Activated CD4-positive, alpha-beta T cell treated with anti-CD3 and anti-CD28 coated beads for 36 hours (primary cell): ENCODE data around the gene GABPB1. TPM values are rescaled to one million over a fixed set of nuclear protein-coding genes. Genes with fewer than 3 reads are reported as not detected.

Experiments used
- ATAC-seq: fragments of 200-7000 bp; cut with Tn5 transposase; one replicate; pipeline ENCODE4 v1.10.0; 2021; ENCODE audit warnings: mild to moderate bottlenecking, moderate library complexity
- CTCF ChIA-PET: fragments of 350-600 bp; sonication (Branson Sonifier 250); formaldehyde crosslinking; loops from one replicate; lab custom pipeline; 2021; ENCODE audit warnings: antibody characterized with exemption; lab: Charles Lee
- POLR2A ChIA-PET: fragments of 350-600 bp; sonication (Branson Sonifier 250); formaldehyde crosslinking; loops from one replicate; lab custom pipeline; 2021; ENCODE audit warnings: antibody characterized with exemption, inconsistent platforms; lab: Charles Lee
- DNase-seq: peaks from one replicate; pipeline ENCODE4 v3.0.0-alpha.2; 2020
- H3K27ac Mint-ChIP-seq: one replicate; pipeline ENCODE4 v1.8.0; 2021; ENCODE audit warnings: mixed read lengths
- H3K27me3 Mint-ChIP-seq: one replicate; pipeline ENCODE4 v1.8.0; 2021; ENCODE audit warnings: mixed read lengths
- H3K36me3 Mint-ChIP-seq: one replicate; pipeline ENCODE4 v1.8.0; 2021; ENCODE audit warnings: low read depth, mixed read lengths
- H3K4me1 Mint-ChIP-seq: one replicate; pipeline ENCODE4 v1.8.0; 2021; ENCODE audit warnings: mixed read lengths
- H3K4me3 Mint-ChIP-seq: one replicate; pipeline ENCODE4 v1.8.0; 2021; ENCODE audit warnings: mild to moderate bottlenecking, moderate library complexity, mixed read lengths
- H3K9me3 Mint-ChIP-seq: one replicate; pipeline ENCODE4 v1.8.0; 2021; ENCODE audit warnings: low read depth, mixed read lengths
- intact Hi-C, 2 experiments: fragments of 100-400 bp; cut with DNase I in 1 of 2; cut with micrococcal nuclease in 1 of 2; formaldehyde crosslinking; loops; one replicate each; pipeline versions ENCODE4 v1.14.2 to v1.15.1; 2022 to 2024; cut with DNase I, micrococcal nuclease
- total RNA-seq, 2 experiments: library from RNA; stranded (reverse); gene quantifications; one replicate each; pipeline ENCODE4 v1.2.3, GENCODE V29; 2021

Gene GABPB1
- total RNA-seq, 2 experiments from 2014 or later = 46.3 to 53.4 TPM

DNA sequence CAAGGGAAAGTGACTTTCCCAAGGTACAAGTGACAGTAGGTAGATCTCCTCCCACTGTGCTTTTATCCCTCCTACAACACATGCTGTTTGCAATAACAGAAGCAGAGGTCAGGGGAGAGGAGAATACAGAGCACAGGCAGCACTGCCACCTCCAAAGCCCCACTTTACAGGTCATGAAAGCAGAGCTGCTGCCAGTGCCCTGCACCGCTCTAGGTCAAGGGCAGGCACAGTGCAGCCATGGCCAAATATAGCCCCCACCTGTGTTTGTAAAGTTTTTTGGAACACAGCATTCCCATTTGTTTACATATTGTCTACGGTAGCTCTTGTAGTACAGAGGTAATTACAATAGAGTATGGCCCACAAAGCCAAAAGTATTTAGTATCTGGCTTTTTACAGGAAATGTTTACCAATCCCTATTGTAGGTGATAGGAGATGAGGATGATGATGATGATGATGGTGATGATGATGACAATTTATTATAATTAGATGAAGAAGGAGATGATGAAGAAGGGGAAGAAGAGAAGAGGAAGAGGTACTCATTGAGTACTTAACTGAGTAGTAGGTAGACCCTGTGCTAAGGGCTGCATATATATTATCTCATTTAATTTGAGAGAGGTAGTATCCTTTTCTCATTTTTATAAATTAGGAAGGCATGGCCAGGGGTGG, 109.9 kb downstream of the GABPB1 start:
- peaks cover 46% of the 10 kb centered on the region for H3K4me1 Mint-ChIP-seq
- no peak overlapping the region for H3K27ac Mint-ChIP-seq
- H3K27me3 Mint-ChIP-seq = no peaks in the 10 kb centered on the region
- intact Hi-C loops = loop anchor here in 1 of 2 experiments (5.0 to 10.0 kb wide), 3 partner anchors 63 to 640 kb away; partner anchors contain the start of genes DTWD1, FAM227B and SLC27A2
- H3K9me3 Mint-ChIP-seq = no peaks in the 10 kb centered on the region
- ChIA-PET CTCF (interaction anchor here (2.2 kb wide), 1 partner anchor 71 kb away, joined by 7 read pairs; no protein-coding TSS in a partner anchor), POLR2A (no interaction called here)
- H3K4me3 Mint-ChIP-seq = no peak overlapping the region
- DNase-seq = no peak
- peaks cover 2% of the 10 kb centered on the region for H3K36me3 Mint-ChIP-seq
- no peak for ATAC-seq

DNA sequence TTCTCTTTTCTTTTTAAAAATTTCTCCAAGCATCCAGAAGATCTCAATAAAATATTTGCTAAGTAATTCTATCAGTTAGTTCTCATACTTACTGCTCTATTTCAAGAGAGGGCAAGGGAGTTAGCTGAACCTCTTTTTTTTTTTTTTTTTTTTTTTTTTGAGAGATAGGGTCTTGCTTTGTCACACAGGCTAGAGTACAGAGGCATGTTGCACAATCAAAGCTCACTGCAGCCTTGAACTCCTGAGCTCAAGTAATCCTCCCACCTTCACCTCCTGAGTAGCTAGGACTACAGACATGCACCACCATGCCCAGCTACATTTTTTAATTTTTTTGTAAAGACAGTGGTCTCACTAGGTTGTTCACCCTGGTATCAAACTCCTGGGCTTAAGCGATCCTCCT, 110.8 kb downstream of the GABPB1 start:
- intact Hi-C loops = loop anchor here in 1 of 2 experiments (10.0 kb wide), 1 partner anchor 641 kb away; no protein-coding TSS in a partner anchor

DNA sequence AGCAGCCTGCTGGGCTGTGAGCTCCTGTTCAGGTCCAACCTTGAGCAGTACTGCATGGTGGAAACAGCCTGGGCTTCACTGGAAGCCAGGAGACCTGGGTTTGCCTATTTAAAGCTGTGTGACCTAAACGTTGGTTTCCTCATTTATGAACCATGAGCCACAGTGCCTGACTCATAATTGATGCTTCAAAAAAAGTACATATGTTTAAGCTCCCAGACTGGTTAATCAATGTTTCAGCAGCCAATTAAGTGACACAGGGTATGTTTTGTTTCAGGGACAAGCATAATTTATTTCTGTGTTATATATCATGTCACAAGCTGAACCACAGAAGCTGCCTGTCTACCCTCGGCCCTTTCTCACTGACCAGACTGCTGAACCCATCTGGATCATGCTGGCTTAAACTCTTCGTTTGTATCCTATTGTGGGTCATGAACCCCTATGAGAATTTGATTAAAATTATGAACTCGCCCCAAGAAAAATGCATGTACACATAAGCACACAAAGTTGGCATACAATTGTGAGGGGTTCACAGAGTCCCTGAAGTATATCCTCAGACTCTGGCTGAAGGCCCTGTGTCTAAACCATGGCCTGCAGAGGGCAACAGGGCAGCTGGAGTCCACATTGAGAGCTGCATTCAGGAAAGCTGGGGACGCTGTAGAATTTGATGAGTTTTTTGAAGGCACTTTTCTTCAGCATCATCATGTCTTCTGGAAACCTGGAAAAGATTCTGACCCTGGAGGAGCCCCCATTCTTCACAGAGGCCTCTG, 113.1 kb downstream of the GABPB1 start:
- DNase-seq = peak; percentile 32
- Mint-ChIP-seq H3K36me3 (no peaks in the 10 kb centered on the region), H3K4me1 (peaks cover 19% of the 10 kb centered on the region), H3K27ac (peak overlapping the region; percentile 38), H3K4me3 (no peak overlapping the region), H3K9me3 (no peaks in the 10 kb centered on the region), H3K27me3 (no peaks in the 10 kb centered on the region)
- ATAC-seq = peak; percentile 90
- ChIA-PET POLR2A (interaction anchor here (0.6 to 1.1 kb wide), 3 partner anchors 19 to 112 kb away, joined by 3 to 5 read pairs (median 3); no protein-coding TSS in a partner anchor), CTCF (interaction anchor here (0.6 to 1.6 kb wide), 6 partner anchors 14 to 381 kb away, joined by 3 to 6 read pairs (median 4); no protein-coding TSS in a partner anchor)
- intact Hi-C loops = loop anchor here in 1 of 2 experiments (10.0 kb wide), 1 partner anchor 643 kb away; no protein-coding TSS in a partner anchor

More for the DNA sequence above, 110.8 kb downstream of the GABPB1 start:
- DNase-seq (no peak), ATAC-seq (no peak)
- ChIA-PET CTCF (interaction anchor here (2.2 kb wide), 1 partner anchor 72 kb away, joined by 7 read pairs; no protein-coding TSS in a partner anchor), POLR2A (no interaction called here)
- Mint-ChIP-seq H3K9me3 (no peaks in the 10 kb centered on the region), H3K4me3 (no peak overlapping the region), H3K27ac (no peak overlapping the region), H3K36me3 (peaks cover 2% of the 10 kb centered on the region), H3K4me1 (peaks cover 39% of the 10 kb centered on the region), H3K27me3 (no peaks in the 10 kb centered on the region)

DNA sequence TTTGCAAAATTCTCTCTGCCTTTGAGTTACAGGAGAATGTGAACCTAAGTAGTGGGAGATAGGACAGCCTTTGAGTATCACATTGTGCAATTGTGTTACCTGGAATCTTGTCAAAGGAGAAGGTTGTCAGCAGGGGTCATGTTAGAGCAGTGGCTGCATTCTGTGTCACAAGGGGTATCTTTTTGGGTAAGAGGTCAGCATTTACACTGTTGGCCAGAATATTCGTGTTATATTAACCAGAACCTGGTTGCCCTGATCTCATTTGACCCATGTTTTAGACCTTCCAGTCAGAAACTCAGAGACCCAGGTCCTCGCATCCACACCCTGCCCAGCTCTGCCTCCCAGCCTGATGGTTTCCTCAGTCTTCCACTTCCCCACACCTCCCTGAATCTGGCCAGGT, 116.7 kb downstream of the GABPB1 start:
- Mint-ChIP-seq H3K4me1 (peaks cover 13% of the 10 kb centered on the region), H3K9me3 (no peaks in the 10 kb centered on the region), H3K4me3 (no peak overlapping the region), H3K27ac (no peak overlapping the region), H3K27me3 (no peaks in the 10 kb centered on the region), H3K36me3 (peaks cover 7% of the 10 kb centered on the region)
- CTCF ChIA-PET = no interaction called here
- no peak for DNase-seq
- ATAC-seq = no peak
- POLR2A ChIA-PET = no interaction called here
- intact Hi-C loops = loop anchor here in 1 of 2 experiments (2.0 kb wide), 1 partner anchor 55 kb away; the partner anchor contains the start of gene SLC27A2

DNA sequence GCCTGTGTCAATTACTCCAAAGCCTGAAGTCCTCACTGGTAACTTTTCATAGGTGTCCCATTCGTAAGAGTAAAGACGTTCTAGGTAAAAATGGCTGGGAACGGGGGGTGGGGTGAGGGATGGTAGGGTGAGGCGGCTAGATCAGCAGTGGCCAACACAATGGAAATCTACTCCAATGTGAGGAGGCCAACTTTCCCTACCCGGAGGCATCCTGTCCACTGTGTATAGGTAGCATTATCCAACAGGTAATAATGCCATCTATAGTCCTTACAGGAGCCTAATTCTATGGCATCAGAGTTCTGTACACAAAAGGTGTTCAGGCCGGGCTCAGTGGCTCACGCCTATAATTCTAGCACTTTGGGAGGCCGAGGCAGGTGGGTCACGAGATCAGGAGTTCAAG, 118.6 kb downstream of the GABPB1 start:
- intact Hi-C loops = no loop called here
- Mint-ChIP-seq H3K27me3 (no peaks in the 10 kb centered on the region), H3K27ac (no peak overlapping the region), H3K36me3 (peaks cover 7% of the 10 kb centered on the region), H3K4me3 (no peak overlapping the region), H3K9me3 (no peaks in the 10 kb centered on the region), H3K4me1 (peaks cover 7% of the 10 kb centered on the region)
- no peak for ATAC-seq
- POLR2A ChIA-PET = no interaction called here
- no peak for DNase-seq
- CTCF ChIA-PET = interaction anchor here (1.3 to 2.1 kb wide), 2 partner anchors 18 to 80 kb away, joined by 3 to 7 read pairs; no protein-coding TSS in a partner anchor

DNA sequence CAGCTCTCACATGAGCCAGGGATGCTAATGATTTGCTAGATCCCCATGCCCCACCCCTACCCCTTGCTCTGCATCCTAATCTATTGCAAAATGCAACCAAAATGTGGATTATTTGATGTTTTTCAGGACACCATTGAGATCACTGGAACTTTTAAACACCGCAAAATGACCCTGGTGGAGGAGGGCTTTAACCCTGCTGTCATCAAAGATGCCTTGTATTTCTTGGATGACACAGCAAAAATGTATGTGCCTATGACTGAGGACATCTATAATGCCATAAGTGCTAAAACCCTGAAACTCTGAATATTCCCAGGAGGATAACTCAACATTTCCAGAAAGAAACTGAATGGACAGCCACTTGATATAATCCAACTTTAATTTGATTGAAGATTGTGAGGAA, 119.2 kb downstream of the GABPB1 start:
- intact Hi-C loops = no loop called here
- Mint-ChIP-seq H3K27me3 (no peaks in the 10 kb centered on the region), H3K4me3 (no peak overlapping the region), H3K27ac (no peak overlapping the region), H3K36me3 (peaks cover 7% of the 10 kb centered on the region), H3K9me3 (no peaks in the 10 kb centered on the region), H3K4me1 (peaks cover under 1% of the 10 kb centered on the region)
- ChIA-PET POLR2A (no interaction called here), CTCF (interaction anchor here (2.1 kb wide), 1 partner anchor 80 kb away, joined by 7 read pairs; no protein-coding TSS in a partner anchor)
- no peak for DNase-seq
- no peak for ATAC-seq

DNA sequence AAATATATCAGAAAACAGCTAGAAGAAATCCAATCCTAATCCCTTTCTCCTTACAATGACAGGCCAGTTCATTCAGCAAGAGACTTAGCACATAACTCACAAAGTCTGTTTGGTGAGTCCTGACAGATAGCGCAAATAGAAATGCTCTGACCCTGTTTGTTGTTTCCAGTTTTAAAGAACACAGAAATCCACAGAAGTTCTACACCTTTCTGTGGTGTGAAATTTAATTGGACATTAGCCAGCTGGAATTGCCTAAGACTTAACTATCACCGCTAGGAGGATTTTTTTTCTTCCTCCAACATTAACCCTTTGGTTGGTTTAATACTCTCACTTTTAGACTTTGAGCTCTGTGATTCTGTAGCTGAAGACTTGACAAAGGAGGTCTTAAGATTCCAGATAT, 120.2 kb downstream of the GABPB1 start:
- H3K27me3 Mint-ChIP-seq = no peaks in the 10 kb centered on the region
- CTCF ChIA-PET = interaction anchor here (0.6 to 0.9 kb wide), 2 partner anchors 81 to 101 kb away, joined by 3 read pairs; no protein-coding TSS in a partner anchor
- no peak for DNase-seq
- POLR2A ChIA-PET = no interaction called here
- no peak overlapping the region for H3K27ac Mint-ChIP-seq
- H3K36me3 Mint-ChIP-seq = peaks cover 10% of the 10 kb centered on the region
- no peak for ATAC-seq
- H3K4me3 Mint-ChIP-seq = no peak overlapping the region
- H3K9me3 Mint-ChIP-seq = no peaks in the 10 kb centered on the region
- intact Hi-C loops = no loop called here
- H3K4me1 Mint-ChIP-seq = no peaks in the 10 kb centered on the region

DNA sequence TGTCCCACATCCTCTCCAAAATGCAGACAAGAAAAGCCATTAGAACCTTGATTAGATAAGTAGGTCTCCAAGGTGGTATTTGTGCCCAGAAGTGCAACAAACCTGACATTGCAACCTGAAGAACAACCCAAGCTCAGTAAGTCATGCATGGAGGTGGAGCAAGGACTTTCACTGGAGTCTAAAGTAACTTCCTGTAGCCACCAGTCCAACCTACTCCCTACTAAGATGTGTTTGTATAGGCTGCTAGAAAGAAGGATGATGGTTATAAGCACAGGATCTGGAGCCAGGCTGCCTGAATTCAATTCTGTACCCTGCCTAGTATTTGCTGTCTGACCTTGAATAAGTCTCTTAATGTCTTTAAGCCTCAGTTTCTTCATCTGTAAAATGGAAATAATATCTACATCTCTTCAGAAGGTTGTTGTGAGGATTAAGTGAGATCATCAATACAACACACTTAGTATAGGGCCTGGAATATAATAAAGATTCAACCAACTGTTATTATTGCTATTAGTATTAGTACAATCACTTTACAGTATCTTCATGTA, 121.7 kb downstream of the GABPB1 start:
- no peaks in the 10 kb centered on the region for H3K4me1 Mint-ChIP-seq
- peaks cover 16% of the 10 kb centered on the region for H3K36me3 Mint-ChIP-seq
- intact Hi-C loops = no loop called here
- DNase-seq (no peak), ATAC-seq (no peak)
- ChIA-PET CTCF (interaction anchor here (1.1 kb wide), 1 partner anchor 49 kb away, joined by 4 read pairs; no protein-coding TSS in a partner anchor), POLR2A (no interaction called here)
- no peak overlapping the region for H3K27ac Mint-ChIP-seq
- no peak overlapping the region for H3K4me3 Mint-ChIP-seq
- H3K9me3 Mint-ChIP-seq = no peaks in the 10 kb centered on the region
- no peaks in the 10 kb centered on the region for H3K27me3 Mint-ChIP-seq

DNA sequence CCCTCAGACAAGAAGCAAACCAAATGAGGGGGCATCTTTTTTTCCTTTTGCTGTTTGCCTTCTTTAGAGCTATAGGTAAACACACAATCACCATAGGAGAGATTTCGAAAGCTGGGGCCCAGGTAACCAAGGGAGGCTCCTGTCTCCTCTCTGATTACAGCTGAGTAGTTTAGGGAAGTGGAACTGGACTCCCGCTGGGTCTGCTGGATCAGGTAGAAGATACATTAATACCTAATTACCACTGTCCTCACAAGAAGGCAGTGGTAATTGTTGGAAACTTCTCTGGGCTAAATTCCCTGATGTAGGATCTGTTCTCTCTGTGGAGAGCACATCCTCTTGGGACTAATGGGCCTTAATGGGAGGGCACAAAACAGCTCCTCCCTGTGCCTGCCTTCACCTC, 122.2 kb downstream of the GABPB1 start:
- ATAC-seq (no peak), DNase-seq (no peak)
- Mint-ChIP-seq H3K27ac (no peak overlapping the region), H3K4me3 (no peak overlapping the region), H3K9me3 (no peaks in the 10 kb centered on the region), H3K36me3 (peaks cover 17% of the 10 kb centered on the region), H3K27me3 (no peaks in the 10 kb centered on the region), H3K4me1 (no peaks in the 10 kb centered on the region)
- ChIA-PET POLR2A (no interaction called here), CTCF (interaction anchor here (1.1 kb wide), 1 partner anchor 49 kb away, joined by 4 read pairs; no protein-coding TSS in a partner anchor)
- intact Hi-C loops = no loop called here

DNA sequence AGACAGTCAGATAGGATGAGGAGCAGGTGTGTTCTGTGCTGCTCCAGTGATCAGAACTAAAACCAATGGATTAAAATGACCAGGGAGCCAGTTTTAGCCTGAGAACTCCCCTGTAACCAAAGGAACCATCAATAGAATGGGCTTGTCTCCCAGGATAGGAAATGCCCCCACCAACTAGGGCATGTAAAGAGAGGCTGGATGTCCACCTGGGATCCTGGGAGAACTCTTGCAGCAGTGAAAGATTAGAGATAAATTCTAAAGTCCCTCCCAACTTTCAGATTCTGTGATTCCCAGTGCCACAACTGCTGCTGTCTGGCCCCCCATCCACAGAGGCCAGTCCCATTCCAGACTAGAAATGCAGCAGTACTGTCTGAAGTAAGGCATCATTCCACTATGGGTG, 123.2 kb downstream of the GABPB1 start:
- Mint-ChIP-seq H3K36me3 (peaks cover 19% of the 10 kb centered on the region), H3K4me3 (no peak overlapping the region), H3K27me3 (no peaks in the 10 kb centered on the region), H3K27ac (no peak overlapping the region), H3K9me3 (no peaks in the 10 kb centered on the region), H3K4me1 (no peaks in the 10 kb centered on the region)
- POLR2A ChIA-PET = no interaction called here
- CTCF ChIA-PET = interaction anchor here (0.6 kb wide), 1 partner anchor 87 kb away, joined by 3 read pairs; no protein-coding TSS in a partner anchor
- intact Hi-C loops = no loop called here
- DNase-seq (no peak), ATAC-seq (no peak)

DNA sequence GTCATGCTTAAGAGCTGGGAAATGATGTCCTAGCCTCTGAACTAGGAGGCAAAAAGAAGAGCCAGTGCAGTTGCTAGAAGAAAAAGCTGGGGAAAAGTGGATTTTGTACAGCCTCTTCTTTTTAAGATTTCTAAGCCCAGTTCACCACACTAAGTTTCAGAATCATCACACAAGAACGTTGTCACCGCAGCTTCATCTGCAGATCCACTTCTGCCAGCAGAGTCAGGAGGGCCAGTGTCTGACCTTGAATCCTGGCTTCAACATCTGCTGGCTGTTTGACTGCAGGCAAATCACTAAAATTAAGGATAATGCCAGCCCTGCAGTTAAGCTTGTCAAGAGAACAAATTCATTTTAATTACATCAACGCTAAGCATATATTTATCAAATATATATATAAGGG, 125.7 kb downstream of the GABPB1 start:
- intact Hi-C loops = no loop called here
- DNase-seq (no peak), ATAC-seq (no peak)
- Mint-ChIP-seq H3K4me3 (no peak overlapping the region), H3K27me3 (no peaks in the 10 kb centered on the region), H3K4me1 (no peaks in the 10 kb centered on the region), H3K27ac (no peak overlapping the region), H3K36me3 (peaks cover 14% of the 10 kb centered on the region), H3K9me3 (no peaks in the 10 kb centered on the region)
- CTCF ChIA-PET = interaction anchor here (0.9 to 1.4 kb wide), 3 partner anchors 10 to 25 kb away, joined by 3 to 4 read pairs (median 3); no protein-coding TSS in a partner anchor
- POLR2A ChIA-PET = no interaction called here
